ENCODE measurements around the gene CANX. TPM values are rescaled to one million over a fixed set of nuclear protein-coding genes. Genes with fewer than 3 reads are reported as not detected.
A peak's percentile ranks its signal among the peaks of the same experiment; 100 is the strongest.

CANX gene
- total RNA-seq, 1 donor from 2014 or later = 414 TPM

- H3K27ac ChIP-seq (replicated peaks) = peak overlapping the region; percentile 94
- H3K27me3 ChIP-seq (ENCODE audit: low read depth) = no peaks in the 10 kb centered on the region
- intact Hi-C loops (cut with micrococcal nuclease) = no loop called here
- TF ChIP-seq, protein P1, sequence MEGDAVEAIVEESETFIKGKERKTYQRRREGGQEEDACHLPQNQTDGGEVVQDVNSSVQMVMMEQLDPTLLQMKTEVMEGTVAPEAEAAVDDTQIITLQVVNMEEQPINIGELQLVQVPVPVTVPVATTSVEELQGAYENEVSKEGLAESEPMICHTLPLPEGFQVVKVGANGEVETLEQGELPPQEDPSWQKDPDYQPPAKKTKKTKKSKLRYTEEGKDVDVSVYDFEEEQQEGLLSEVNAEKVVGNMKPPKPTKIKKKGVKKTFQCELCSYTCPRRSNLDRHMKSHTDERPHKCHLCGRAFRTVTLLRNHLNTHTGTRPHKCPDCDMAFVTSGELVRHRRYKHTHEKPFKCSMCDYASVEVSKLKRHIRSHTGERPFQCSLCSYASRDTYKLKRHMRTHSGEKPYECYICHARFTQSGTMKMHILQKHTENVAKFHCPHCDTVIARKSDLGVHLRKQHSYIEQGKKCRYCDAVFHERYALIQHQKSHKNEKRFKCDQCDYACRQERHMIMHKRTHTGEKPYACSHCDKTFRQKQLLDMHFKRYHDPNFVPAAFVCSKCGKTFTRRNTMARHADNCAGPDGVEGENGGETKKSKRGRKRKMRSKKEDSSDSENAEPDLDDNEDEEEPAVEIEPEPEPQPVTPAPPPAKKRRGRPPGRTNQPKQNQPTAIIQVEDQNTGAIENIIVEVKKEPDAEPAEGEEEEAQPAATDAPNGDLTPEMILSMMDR (IDR thresholded peaks at IDR 0.05; ENCODE audit: borderline replicate concordance) = no peak
- no peaks in the 10 kb centered on the region for H3K9me3 ChIP-seq (replicated peaks)
- peaks cover 79% of the 10 kb centered on the region for H3K4me1 ChIP-seq
- H3K4me3 ChIP-seq = peak overlapping the region; percentile 89
- peaks cover 8% of the 10 kb centered on the region for H3K36me3 ChIP-seq
- DNase-seq = no peak
These were observed 1.7 kb downstream of the CANX start for GRCh38 chr5:179700401-179700918.

GRCh38 chr5:179716286-179716685 lies 17.5 kb downstream of the CANX start:
- intact Hi-C loops (cut with micrococcal nuclease) = no loop called here
- DNase-seq = no peak

DNA sequence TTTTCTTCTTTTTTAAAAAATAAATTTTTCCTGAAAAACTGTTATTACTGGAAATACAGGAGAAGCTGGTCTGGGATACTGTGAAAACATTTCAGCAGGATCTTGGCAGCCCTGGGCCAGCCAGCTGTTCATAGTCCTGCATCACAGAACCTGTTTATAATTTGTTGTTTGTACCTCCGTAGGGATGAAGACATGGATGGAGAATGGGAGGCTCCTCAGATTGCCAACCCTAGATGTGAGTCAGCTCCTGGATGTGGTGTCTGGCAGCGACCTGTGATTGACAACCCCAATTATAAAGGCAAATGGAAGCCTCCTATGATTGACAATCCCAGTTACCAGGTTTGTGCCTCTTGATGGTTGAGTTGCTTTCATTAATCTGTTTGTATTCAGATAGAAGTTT lies 21.5 kb downstream of the CANX start:
- intact Hi-C loops (cut with micrococcal nuclease) = no loop called here
- Histone ChIP-seq H3K27ac (replicated peaks) (no peak overlapping the region), H3K4me1 (peaks cover 17% of the 10 kb centered on the region), H3K4me3 (no peak overlapping the region), H3K36me3 (peaks cover 99% of the 10 kb centered on the region), H3K9me3 (replicated peaks) (no peaks in the 10 kb centered on the region), H3K27me3 (ENCODE audit: low read depth) (no peaks in the 10 kb centered on the region)
- no peak for DNase-seq
- TF ChIP-seq, protein P1 (IDR thresholded peaks at IDR 0.05; ENCODE audit: borderline replicate concordance) = no peak

More at GRCh38 chr5:179716286-179716685, 17.5 kb downstream of the CANX start:
- TF ChIP-seq, protein P1 (IDR thresholded peaks at IDR 0.05; ENCODE audit: borderline replicate concordance) = no peak
- Histone ChIP-seq H3K4me3 (no peak overlapping the region), H3K27ac (replicated peaks) (no peak overlapping the region), H3K9me3 (replicated peaks) (no peaks in the 10 kb centered on the region), H3K4me1 (peaks cover 3% of the 10 kb centered on the region), H3K36me3 (peaks cover 99% of the 10 kb centered on the region), H3K27me3 (ENCODE audit: low read depth) (no peaks in the 10 kb centered on the region)

- H3K36me3 ChIP-seq = peaks cover 100% of the 10 kb centered on the region
- no peak overlapping the region for H3K4me3 ChIP-seq
- TF ChIP-seq, protein P1 (IDR thresholded peaks at IDR 0.05; ENCODE audit: borderline replicate concordance) = no peak
- no peaks in the 10 kb centered on the region for H3K27me3 ChIP-seq (ENCODE audit: low read depth)
- intact Hi-C loops (cut with micrococcal nuclease) = no loop called here
- H3K27ac ChIP-seq (replicated peaks) = peak overlapping the region; percentile 25
- H3K9me3 ChIP-seq (replicated peaks) = no peaks in the 10 kb centered on the region
- no peak for DNase-seq
- H3K4me1 ChIP-seq = peaks cover 17% of the 10 kb centered on the region
These were observed 25.4 kb downstream of the CANX start for GRCh38 chr5:179724163-179724562.

DNA sequence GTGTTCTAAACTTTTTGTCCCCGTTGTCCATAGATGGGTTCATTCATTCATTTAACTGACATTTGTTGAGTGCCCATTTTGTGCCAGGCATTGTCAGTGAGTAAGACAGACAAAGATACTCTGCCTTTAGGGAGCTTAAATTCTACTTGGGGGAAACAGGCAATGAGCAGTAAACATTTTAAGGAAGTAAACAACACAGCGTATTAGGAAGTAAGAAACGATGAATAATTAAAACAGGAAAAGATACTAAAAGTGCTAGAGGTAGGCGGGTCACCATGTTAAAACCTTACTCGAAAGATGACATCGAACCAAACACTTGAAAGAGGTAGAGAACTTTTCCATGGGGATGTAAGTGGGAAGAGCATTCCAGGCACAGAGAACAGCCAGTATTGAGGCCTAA lies 28.3 kb downstream of the CANX start:
- peaks cover 22% of the 10 kb centered on the region for H3K4me1 ChIP-seq
- H3K9me3 ChIP-seq (replicated peaks) = no peaks in the 10 kb centered on the region
- TF ChIP-seq, protein P1 (IDR thresholded peaks at IDR 0.05; ENCODE audit: borderline replicate concordance) = no peak
- H3K27ac ChIP-seq (replicated peaks) = no peak overlapping the region
- H3K36me3 ChIP-seq = peaks cover 89% of the 10 kb centered on the region
- no peaks in the 10 kb centered on the region for H3K27me3 ChIP-seq (ENCODE audit: low read depth)
- DNase-seq = no peak
- H3K4me3 ChIP-seq = no peak overlapping the region
- intact Hi-C loops (cut with micrococcal nuclease) = no loop called here
